Cerebellar nuclear complex (tissue), 1 donor: ENCODE measurements around the gene STT3A.

Experiments
- DNase-seq, 2 experiments: peaks; one replicate each; lab custom pipeline; 2025; lab: John Stamatoyannopoulos, UW

Gene STT3A

DNA sequence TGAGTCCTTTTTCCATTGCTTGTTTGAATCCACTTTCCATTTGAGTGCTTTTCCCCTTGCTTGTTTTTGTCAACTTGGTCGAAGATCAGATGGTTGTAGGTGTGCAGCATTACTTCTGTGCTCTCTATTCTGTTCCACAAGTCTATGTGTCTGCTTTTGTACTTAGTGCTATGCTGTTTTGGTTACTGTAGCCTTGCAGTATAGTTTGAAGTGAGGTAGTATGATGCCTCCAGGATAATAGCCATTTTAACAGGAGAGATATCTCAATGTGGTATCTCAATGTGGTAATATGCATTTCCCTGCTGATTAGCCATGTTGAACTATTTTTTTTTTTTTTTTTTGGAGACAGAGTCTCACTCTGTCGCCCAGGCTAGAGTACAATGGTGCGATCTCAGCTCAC is 71.3 kb downstream of the STT3A start:
- DNase-seq: no peak

DNA sequence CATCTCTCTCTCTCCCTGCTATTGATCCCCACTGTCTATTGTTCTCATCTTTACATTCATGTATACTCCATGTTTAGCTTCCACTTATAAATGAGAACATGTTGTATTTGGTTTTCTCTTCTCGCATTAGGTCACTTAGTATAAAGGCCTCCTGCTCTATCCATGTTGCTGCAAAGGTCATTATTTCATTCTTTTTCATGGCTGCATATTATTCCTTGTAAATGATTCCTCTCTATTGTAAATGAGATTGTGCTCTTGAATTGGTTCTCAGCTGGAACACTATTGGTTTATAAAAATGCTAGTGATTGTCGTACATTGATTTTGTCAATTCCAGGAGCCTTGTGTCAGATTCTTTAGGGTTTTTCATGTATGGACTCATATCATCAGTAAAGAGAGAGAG is 74.5 kb downstream of the STT3A start:
- no peak for DNase-seq

DNA sequence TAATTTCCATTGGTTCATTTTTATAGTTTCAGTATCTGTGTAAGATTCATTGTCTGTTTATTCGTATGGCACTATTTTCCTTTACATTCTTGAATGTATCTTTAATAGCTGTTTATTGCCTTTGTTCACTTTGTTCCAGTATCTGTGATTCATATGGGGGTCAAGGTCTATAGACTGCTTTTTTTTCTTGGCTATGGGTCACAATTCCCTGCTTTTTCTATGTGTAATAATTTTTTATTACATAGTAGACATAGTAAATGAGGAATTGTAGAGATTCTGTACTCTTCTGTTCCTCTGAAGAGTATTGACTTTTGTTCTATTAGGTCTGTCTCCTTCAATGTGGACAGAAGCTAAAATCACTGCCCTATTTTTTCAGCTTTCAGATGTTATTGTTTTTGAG is 77.5 kb downstream of the STT3A start:
- DNase-seq: no peak

DNA sequence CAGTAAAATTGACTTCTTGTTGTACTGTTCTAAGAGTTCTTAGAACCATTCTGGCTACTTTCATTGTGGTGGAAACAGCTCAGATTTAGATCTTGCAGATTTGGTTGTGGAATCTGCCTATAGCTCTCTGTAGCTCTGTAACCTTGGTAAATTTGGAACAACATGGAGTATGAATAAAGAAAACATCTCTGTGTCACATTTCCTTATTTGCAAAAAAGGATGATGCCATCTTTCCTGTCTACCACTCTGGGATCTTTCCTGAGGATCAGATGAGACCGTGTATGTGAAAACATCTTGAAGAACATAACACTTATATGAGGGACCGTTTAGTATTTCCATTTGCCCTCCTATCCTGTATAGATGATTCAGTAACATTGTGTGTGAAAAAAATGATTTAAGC is 78.9 kb downstream of the STT3A start:
- no peak for DNase-seq
